Breast epithelium (tissue), 3 donors: ENCODE results near the gene CDCP1.

Source experiments
- CTCF ChIP-seq, 3 donors: fragments of 450-650 bp; IDR thresholded peaks; one replicate each; pipeline ENCODE4 v1.5.1; 2016 to 2017; ENCODE audit warnings: antibody characterized with exemption in 3 of 3, mild to moderate bottlenecking in 3 of 3, moderate library complexity in 3 of 3
- POLR2A ChIP-seq: fragments of 450-650 bp; IDR thresholded peaks from one replicate; pipeline ENCODE4 v1.6.1; 2016; ENCODE audit warnings: antibody characterized with exemption, mild to moderate bottlenecking, moderate library complexity
- POLR2AphosphoS5 ChIP-seq, 3 donors: sonication (generic); formaldehyde crosslinking; IDR thresholded peaks; one replicate each; pipeline ENCODE4 v1.6.1; 2017; ENCODE audit warnings: antibody characterized with exemption in 3 of 3

DNA sequence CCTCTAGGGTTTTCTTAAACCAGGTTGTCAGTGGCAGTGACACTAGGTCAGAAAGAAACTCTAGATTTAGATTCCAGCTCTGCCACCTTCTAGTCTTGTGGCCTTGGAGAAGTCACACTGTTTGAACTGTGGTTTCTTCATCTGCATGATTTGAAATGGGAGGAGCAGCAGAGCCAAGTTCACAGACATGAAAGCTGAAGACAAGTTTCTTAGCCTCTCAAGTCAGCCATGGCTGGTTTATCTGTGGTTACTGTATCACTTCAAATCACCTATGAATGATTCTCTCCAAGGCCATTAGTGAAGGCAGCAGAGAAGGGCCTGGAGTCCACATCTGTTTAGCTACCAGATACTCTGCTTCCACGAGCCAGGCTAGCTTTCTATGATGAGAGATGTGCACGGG, 104.5 kb downstream of the CDCP1 start:
- TF ChIP-seq CTCF (IDR thresholded peaks at IDR 0.05) (no peak), POLR2AphosphoS5 (IDR thresholded peaks at IDR 0.05) (no peak), POLR2A (no peak)
